T-helper 17 cell (primary cell): ENCODE measurements around the gene TUFT1. TPM values are rescaled to one million over a fixed set of nuclear protein-coding genes. Genes with fewer than 3 reads are reported as not detected.

Experiments used
- ATAC-seq: fragments of 150-1000 bp; cut with Tn5 transposase; 2 replicates; pipeline ENCODE4 v1.10.0; 2021; ENCODE audit warnings: mild to moderate bottlenecking, moderate library complexity
- DNase-seq, 3 donors: peaks; one replicate each; pipeline versions ENCODE4 v3.0.0 to v3.0.0-alpha.2; 2020 to 2021
- H3K9me3 ChIP-seq: one replicate; pipeline ENCODE4 v1.7.0; 2013; ENCODE audit warnings: low read length, mild to moderate bottlenecking; ENCODE audit not compliant: control insufficient read depth, poor library complexity, severe bottlenecking
- H3K27ac Mint-ChIP-seq: one replicate; pipeline ENCODE4 v1.8.0; 2022; ENCODE audit warnings: mild to moderate bottlenecking, moderate library complexity, mixed read lengths
- H3K27me3 Mint-ChIP-seq: one replicate; pipeline ENCODE4 v1.8.0; 2022; ENCODE audit warnings: mixed read lengths
- H3K36me3 Mint-ChIP-seq: one replicate; pipeline ENCODE4 v1.8.0; 2022; ENCODE audit warnings: low read depth, mixed read lengths
- H3K4me1 Mint-ChIP-seq: one replicate; pipeline ENCODE4 v1.8.0; 2022; ENCODE audit warnings: mild to moderate bottlenecking, mixed read lengths
- H3K4me3 Mint-ChIP-seq: one replicate; pipeline ENCODE4 v1.8.0; 2022; ENCODE audit warnings: mild to moderate bottlenecking, moderate library complexity, mixed read lengths
- total RNA-seq, 4 donors: library from RNA in 2 of 4; stranded (reverse) in 2 of 4; gene quantifications; one replicate each; pipeline ENCODE4 v1.2.3 and lab custom pipeline; 2022 to 2026

Gene TUFT1
- total RNA-seq, 2 donors from 2014 or later = 11.4 to 18.2 TPM

DNA sequence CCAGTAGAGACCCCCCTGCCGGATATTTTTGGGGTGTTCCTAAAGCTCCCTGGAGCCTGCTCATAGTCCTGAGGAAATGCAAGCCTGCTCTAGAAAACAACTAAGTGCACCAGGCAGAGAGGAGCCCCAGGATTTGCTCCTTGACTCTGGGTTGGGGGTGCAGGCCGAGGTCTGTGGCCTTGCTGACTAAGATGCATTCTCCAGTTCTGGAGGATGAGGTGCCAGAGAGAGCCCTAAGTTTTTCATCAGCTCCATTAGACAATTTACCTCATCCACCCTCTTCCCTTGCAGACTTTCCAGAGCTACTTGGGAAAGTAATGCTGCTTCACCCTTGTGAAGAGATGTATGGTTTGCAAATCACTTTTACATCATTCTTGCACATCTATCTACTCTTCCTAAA lies 9.1 kb downstream of the TUFT1 start:
- no peaks in the 10 kb centered on the region for H3K36me3 Mint-ChIP-seq
- no peaks in the 10 kb centered on the region for H3K27me3 Mint-ChIP-seq

DNA sequence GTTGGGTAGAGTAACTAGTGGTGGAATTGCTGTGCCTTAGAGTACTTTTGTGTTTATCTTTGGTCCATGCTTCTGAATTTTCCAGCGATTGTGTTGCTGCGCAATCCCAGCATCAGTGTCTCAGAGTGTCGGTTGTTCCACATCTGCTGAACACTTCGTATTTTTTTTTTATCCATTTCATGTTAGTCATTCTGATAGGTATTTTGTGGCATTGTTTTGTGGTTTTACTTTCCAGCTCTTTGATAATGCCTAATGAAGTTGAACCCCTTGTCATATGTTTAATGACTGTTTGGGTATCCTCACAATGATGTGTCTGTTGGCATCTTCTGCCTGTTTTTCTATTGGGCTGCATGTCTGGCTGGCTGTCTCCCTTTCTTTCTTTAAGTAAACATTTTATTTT lies 13.6 kb downstream of the TUFT1 start:
- H3K9me3 ChIP-seq = no peaks in the 10 kb centered on the region
- Mint-ChIP-seq H3K27ac (no peak overlapping the region), H3K4me3 (no peak overlapping the region), H3K36me3 (peaks cover 2% of the 10 kb centered on the region), H3K27me3 (no peaks in the 10 kb centered on the region), H3K4me1 (peaks cover 5% of the 10 kb centered on the region)
- ATAC-seq (no peak), DNase-seq (no peak)

More for the DNA sequence above, 9.1 kb downstream of the TUFT1 start:
- DNase-seq = no peak
- Mint-ChIP-seq H3K4me1 (peaks cover 10% of the 10 kb centered on the region), H3K4me3 (no peak overlapping the region), H3K27ac (no peak overlapping the region)
- no peaks in the 10 kb centered on the region for H3K9me3 ChIP-seq
- no peak for ATAC-seq

DNA sequence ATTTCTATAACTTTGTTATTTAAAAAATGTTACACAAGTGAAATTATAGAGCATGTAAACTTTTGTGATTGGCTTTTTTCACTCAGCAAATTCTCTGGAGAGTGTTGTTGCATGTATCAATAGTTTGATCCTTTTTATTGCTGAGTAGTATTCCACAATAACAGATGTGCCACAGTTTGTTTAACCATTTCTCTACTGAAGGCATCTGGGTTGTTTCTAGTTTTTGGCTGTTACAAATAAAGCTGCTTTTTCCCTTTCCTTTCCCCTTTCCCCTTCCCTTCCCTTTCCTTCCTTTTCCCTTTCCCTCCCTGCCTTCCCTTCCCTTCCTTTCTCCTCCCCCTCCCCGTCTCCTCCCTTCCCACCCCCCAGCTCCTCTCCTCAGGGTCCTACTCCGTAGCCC lies 15.9 kb downstream of the TUFT1 start:
- ATAC-seq = no peak
- Mint-ChIP-seq H3K4me1 (peaks cover 7% of the 10 kb centered on the region), H3K4me3 (no peak overlapping the region), H3K36me3 (peaks cover 6% of the 10 kb centered on the region), H3K27me3 (peaks cover 6% of the 10 kb centered on the region), H3K27ac (no peak overlapping the region)
- no peak for DNase-seq
- no peaks in the 10 kb centered on the region for H3K9me3 ChIP-seq

DNA sequence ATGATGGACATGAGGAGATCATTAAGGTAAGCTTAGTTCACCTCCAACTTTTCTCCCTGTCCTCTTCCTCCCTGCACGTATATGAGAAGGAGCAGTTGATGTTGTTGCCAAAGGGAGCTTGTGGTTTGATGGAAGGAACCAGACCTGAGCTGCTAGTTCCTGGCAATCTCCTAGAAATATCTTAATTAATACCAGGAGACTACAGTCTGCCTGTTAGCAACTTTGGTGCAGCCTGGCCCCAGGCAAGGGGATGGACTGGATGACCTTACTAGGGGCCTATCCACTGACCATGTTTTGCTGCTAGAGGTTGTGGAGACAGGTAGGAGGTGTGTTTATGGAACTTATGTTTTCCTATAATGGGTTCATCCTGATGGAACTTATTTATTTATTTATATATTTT lies 22.6 kb downstream of the TUFT1 start:
- Mint-ChIP-seq H3K4me1 (peaks cover 4% of the 10 kb centered on the region), H3K27me3 (peaks cover 6% of the 10 kb centered on the region), H3K36me3 (peaks cover 6% of the 10 kb centered on the region), H3K4me3 (no peak overlapping the region), H3K27ac (no peak overlapping the region)
- DNase-seq (no peak), ATAC-seq (no peak)
- no peaks in the 10 kb centered on the region for H3K9me3 ChIP-seq

DNA sequence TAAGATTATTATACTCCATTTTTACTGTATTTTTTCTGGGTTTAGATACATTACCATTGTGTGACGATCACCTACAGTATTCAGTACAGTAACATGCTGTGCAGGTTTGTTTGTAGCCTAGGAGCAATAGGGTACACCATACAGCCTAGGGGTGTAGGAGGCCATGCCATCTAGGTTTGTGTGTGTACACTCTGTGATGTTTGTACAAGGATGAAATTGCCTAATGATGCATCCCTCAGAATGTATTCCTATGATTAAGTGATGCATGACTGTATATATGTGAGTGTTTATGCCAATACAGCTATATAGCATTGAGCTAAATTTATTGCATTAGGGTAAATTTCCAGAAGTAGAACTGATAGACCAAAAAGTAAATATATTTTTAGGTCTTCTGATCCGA lies 23.3 kb downstream of the TUFT1 start:
- no peak overlapping the region for H3K27ac Mint-ChIP-seq
- H3K27me3 Mint-ChIP-seq = peaks cover 6% of the 10 kb centered on the region
- H3K4me1 Mint-ChIP-seq = peaks cover 7% of the 10 kb centered on the region
- no peaks in the 10 kb centered on the region for H3K9me3 ChIP-seq
- ATAC-seq = no peak
- no peak for DNase-seq
- no peak overlapping the region for H3K4me3 Mint-ChIP-seq
- H3K36me3 Mint-ChIP-seq = peaks cover 6% of the 10 kb centered on the region

DNA sequence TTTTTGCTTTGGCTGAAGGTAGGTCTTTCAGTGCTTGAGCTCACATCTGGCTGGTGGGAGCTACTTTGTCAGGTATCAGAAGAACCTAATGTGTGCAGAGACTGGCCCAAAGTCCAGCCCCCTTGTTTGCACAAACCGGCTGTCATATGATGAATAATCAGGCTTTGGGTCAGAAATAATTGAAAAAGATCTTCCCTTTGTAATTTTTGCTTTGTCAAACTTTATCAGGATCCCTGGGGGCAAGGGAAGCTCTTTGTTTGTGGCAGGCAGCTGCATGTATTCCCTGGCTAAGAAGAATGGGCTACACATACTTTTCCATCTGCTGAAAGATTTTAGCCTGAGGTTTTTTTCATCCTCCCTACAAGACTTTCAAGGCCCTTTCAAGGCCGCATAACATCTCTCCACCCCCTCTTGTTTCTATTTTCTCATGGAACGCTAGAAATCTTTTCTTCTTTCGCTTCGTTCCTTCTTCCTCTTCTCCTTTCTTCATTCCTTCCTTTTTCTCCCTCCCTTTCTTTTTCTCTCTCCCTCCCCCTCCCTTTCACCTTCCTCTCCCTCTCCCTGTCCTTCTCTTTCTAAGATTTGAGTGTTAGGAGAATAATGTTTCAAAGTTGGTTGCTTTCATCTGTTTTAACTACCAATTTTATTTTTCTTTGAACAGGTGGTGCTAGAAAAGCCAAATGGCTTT lies 25.5 kb downstream of the TUFT1 start:
- peaks cover 5% of the 10 kb centered on the region for H3K4me1 Mint-ChIP-seq
- DNase-seq (no peak), ATAC-seq (no peak)
- H3K36me3 Mint-ChIP-seq = no peaks in the 10 kb centered on the region
- H3K27me3 Mint-ChIP-seq = no peaks in the 10 kb centered on the region
- no peaks in the 10 kb centered on the region for H3K9me3 ChIP-seq
- no peak overlapping the region for H3K4me3 Mint-ChIP-seq
- peak overlapping the region; percentile 65 for H3K27ac Mint-ChIP-seq

DNA sequence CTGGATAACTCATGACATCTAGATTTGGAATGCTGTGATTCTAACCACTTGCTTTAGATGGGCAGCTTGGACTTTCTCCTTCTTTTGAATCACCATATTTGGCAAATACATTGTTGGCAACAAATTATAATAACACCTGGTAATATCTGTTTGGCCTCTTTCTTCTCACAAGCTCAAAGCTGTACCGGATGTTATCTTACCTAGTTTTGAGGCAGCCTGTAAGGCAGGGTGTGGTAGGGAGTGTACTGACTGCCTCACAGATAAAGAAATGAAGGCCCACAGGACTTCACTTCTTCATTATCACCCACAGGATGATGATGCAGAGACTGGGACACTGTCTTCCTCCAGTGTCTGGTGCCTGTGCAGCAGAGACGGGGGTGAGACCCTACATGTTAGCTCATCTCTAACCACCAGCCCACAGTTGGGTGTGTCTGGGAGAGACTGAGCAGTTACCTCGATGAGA lies 28.5 kb downstream of the TUFT1 start:
- Mint-ChIP-seq H3K4me3 (no peak overlapping the region), H3K36me3 (no peaks in the 10 kb centered on the region), H3K27me3 (no peaks in the 10 kb centered on the region), H3K4me1 (peaks cover 5% of the 10 kb centered on the region), H3K27ac (peak overlapping the region; percentile 81)
- peak in 1 of 3 donors; percentile 19 for DNase-seq
- H3K9me3 ChIP-seq = no peaks in the 10 kb centered on the region
- ATAC-seq = peak; percentile 92

DNA sequence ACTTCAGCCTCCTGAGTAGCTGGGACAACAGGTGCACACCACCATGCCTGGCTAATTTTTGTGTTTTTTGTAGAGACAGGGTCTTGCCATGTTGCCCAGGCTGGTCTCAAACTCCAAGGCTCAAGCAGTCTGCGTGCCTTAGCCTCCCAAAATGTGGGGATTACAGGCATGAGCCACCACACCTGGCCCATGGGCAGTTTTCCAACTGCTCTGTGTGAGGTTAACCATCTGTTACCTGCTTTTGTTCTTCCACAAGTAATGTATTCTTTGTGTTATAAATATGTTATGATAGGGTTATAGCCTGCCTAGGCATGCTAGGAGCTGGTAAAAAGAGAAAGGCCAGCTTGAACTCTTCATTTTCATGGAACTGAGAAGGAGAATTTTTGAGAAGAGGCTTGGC lies 30.7 kb downstream of the TUFT1 start:
- no peak for ATAC-seq
- H3K4me1 Mint-ChIP-seq = peaks cover 7% of the 10 kb centered on the region
- H3K36me3 Mint-ChIP-seq = peaks cover 3% of the 10 kb centered on the region
- H3K4me3 Mint-ChIP-seq = no peak overlapping the region
- DNase-seq = no peak
- H3K9me3 ChIP-seq = no peaks in the 10 kb centered on the region
- no peaks in the 10 kb centered on the region for H3K27me3 Mint-ChIP-seq
- peak overlapping the region; percentile 27 for H3K27ac Mint-ChIP-seq

DNA sequence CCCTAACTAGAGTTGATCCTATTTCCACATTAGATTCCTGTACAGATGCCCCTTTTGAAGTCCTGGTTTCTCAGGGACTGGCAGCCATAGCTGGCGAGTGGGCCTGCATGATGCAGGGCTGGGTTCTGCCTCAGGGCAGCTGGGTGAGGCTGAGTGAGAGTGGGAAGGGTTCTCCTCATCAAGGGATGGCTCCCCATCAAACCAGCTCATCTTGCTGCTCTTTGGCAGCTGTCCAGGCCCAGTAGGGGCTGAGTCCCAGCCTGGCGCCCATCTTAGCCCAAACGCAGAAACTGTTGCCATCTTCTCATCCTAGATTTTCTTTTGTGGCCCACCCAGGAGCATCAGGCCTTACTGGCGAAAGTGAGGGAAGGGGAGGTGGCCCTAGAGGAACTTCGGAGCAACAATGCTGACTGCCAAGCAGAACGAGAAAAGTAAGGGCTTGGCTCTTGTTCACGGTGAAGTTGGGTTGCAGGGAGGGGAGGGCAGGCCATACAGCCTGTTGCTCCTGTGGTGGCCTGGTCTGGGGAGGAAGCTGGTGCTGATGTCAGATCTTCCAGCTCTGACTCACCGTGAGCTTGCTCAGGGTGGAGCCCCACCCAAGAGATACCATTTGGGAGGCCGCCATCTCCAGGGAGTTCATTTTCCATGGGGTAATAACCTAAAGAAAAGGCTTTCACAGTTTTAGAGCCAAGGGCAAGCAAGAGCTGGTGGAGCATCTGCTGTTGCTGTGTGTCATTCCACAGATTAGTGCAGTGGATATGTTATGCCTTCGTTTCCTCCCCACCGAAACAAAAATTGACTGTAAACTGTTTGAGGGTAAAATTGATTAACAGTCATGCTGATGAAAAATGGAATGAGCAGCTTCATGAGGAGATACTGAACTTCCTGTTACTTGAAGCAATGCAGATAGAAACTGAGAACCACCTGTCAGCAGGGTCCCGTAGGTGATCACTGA lies 34.7 kb downstream of the TUFT1 start:
- Mint-ChIP-seq H3K4me1 (peaks cover 2% of the 10 kb centered on the region), H3K36me3 (peaks cover 7% of the 10 kb centered on the region), H3K27me3 (no peaks in the 10 kb centered on the region), H3K4me3 (no peak overlapping the region), H3K27ac (no peak overlapping the region)
- ATAC-seq (no peak), DNase-seq (no peak)
- H3K9me3 ChIP-seq = no peaks in the 10 kb centered on the region

DNA sequence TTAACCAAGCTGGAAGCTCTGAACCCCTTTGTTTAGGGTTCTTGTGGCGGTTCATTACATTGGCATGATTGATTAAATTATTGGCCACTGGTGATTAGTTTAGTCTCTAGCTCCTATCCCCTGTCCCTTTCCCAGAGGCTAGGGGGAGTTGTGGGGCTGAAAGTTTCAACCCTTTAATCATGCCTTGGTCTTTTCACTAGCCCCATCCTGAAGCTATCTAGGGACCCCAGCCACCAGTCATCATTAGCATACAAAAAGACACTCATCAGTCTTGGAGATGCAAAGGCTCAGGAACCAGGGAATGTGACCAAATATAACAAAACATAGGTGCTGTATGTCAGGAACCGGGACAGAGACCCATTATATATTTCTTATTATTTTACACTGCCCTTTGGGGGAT lies 37.1 kb downstream of the TUFT1 start:
- Mint-ChIP-seq H3K36me3 (peaks cover 7% of the 10 kb centered on the region), H3K27me3 (no peaks in the 10 kb centered on the region), H3K4me3 (no peak overlapping the region), H3K27ac (no peak overlapping the region), H3K4me1 (peaks cover 2% of the 10 kb centered on the region)
- H3K9me3 ChIP-seq = no peaks in the 10 kb centered on the region
- ATAC-seq (no peak), DNase-seq (no peak)

DNA sequence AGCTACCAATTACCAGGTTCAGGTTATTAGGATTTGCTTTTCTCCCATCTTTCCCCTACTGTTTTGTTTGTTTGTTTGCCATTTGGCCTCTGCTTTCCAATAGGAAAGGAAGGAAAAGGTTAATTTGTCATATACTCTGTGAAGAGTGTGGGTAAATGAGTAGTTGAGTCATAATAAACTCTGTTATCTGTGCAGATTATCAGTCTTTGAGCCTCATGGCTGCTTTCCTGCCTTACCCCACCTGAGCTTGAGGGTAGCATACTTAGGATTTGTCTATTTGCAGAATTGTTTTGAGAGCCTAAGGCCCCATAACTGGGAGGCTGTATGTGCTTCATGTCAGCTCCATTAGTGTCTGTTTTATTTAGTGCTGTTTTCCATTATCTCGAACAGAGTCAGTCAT lies 38.8 kb downstream of the TUFT1 start:
- H3K4me1 Mint-ChIP-seq = peaks cover 2% of the 10 kb centered on the region
- H3K27ac Mint-ChIP-seq = no peak overlapping the region

DNA sequence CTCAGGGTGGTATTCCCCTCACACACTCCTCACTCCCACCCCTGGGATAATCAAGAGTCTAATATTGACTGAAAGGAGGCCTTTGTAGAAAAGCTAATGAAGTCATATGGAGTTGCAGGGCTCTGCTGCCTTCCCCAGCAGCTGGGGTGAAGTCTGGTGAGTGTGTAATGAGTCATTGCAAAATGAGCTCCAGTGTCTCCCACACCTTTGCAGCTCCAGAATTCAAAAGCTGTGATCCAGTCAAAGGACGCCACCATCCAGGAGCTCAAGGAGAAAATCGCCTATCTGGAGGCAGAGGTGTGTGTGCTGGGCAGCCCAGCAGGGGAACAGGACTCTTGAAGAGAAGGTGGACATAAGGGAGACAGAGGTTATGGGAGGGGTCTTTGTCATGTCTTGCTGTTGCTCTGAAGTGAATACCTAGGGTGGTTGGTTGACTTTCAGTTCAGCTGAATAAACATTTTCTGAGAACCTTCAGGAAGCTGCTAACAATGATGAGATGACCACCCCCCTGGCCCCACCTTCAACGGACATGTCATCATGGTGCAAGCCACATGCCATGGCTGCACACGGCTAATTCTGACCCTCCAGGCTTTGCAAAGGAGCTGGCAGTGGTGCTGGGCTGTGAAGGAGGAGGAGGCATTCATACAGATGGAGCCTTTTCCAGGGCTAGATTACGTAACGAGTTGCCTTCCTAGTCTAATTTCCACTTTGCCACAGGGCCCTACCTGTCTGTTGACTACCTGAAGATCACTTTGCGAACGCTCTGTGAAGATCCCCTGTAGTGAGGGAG lies 39.5 kb downstream of the TUFT1 start:
- Mint-ChIP-seq H3K27ac (no peak overlapping the region), H3K36me3 (peaks cover 7% of the 10 kb centered on the region), H3K27me3 (no peaks in the 10 kb centered on the region), H3K4me1 (peaks cover 6% of the 10 kb centered on the region), H3K4me3 (no peak overlapping the region)
- ATAC-seq = no peak
- no peak for DNase-seq
- no peaks in the 10 kb centered on the region for H3K9me3 ChIP-seq

More for the DNA sequence above, 38.8 kb downstream of the TUFT1 start:
- Mint-ChIP-seq H3K4me3 (no peak overlapping the region), H3K27me3 (no peaks in the 10 kb centered on the region), H3K36me3 (peaks cover 7% of the 10 kb centered on the region)
- no peak for ATAC-seq
- no peak for DNase-seq
- no peaks in the 10 kb centered on the region for H3K9me3 ChIP-seq

DNA sequence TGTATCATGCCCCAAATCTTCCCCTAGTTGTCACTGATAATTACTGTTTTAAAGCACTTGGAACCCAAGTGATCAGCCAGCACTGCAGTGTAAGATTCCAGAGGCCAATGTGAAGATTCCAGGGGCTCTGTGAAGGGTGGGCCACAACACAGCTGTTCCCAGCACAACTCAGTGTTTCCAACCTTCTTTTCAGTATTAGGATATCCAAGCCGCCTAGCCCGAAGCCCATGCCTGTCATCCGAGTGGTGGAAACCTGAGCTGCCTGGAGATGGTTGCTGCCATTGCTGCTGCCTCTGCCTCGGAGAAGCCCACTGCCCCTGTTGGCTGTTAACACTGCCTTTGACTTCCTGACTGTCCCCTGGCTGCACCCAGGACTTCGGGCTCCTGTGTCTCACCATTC lies 41.3 kb downstream of the TUFT1 start:
- no peak overlapping the region for H3K27ac Mint-ChIP-seq

More for the DNA sequence above, 41.3 kb downstream of the TUFT1 start:
- DNase-seq (no peak), ATAC-seq (no peak)
- H3K4me1 Mint-ChIP-seq = peaks cover 3% of the 10 kb centered on the region
- no peak overlapping the region for H3K4me3 Mint-ChIP-seq
- peaks cover 2% of the 10 kb centered on the region for H3K36me3 Mint-ChIP-seq
- H3K9me3 ChIP-seq = no peaks in the 10 kb centered on the region
- no peaks in the 10 kb centered on the region for H3K27me3 Mint-ChIP-seq
